Measurements from ENCODE around the gene NEURL1B. TPM values are rescaled to one million over a fixed set of nuclear protein-coding genes. Genes with fewer than 3 reads are reported as not detected.
"Not testable (repeated sequence)": the region's sequence is repeated elsewhere in the genome, so short reads cannot be mapped to it uniquely, and the experiment has no call there.

The NEURL1B gene
- total RNA-seq, 1 experiment from 2014 or later = 18.8 TPM

DNA sequence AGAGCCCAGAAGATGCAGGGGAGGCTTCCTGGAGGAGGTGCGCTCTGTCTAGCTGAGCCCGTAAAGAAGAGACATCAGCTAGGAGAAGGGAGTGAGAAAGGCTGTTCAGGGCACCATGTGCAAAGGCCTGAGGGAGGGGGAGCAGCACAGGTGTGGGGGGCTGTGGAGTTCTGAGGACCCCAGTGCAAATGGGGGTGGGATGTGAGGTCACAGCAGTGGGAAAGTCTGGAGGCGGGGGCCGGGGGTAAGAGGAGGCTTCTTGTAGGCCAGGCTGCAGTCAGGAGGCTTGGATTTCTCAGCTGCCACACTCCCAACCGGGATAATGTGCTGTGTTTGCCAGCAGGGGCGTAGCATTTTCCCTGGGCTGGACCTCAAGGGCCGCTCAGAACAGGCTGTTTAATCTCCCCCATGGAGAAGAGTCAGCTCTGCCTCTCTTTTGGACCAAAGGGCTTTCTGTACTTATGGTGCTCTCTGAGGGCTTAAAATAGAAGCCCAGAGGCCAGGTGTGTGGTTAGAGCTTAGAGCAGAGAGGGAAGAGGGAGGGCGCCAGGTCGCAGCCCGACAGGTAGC lies 5.7 kb downstream of the NEURL1B start:
- Histone ChIP-seq H3K27me3 (no peaks in the 10 kb centered on the region), H3K9me3 (replicated peaks) (no peaks in the 10 kb centered on the region), H3K4me1 (peaks cover 13% of the 10 kb centered on the region; the same call in 1 of the 2 replicates), H3K4me3 (no peak overlapping the region), H3K36me3 (peaks cover 16% of the 10 kb centered on the region), H3K27ac (no peak overlapping the region)
- no peak for DNase-seq

DNA sequence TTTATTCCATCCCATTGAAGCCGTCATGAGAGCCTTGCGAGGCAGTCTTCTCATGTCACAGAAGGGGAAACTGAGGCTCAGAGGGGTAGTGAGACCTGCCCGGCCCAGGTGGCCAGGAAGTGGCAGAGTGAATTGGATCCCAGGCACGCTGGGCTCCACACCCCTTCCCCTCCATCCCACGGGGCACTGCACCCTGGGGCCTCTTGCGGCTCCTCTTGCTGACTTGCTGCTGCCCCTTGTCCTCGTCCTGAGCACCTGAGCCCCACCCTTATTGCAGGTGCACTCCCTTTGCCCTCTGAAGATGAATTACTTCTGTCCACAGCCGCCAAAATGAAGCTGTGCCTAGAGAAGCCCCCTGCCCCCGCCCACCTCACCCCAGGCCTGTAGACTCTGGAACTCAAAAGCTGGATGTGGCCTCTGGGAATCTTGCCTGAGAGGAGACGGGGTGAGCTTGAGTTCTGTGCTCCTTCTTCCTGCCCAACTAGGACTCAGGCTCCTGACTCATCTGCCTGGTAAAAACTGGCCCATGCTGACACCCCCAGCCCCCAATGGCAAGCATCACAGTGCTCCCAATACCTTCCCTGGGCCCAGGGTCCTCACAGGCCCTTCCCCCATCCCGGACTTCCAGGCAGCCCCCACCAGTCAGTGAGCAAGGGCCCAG lies 6.4 kb downstream of the NEURL1B start:
- Histone ChIP-seq H3K9me3 (replicated peaks) (no peaks in the 10 kb centered on the region), H3K36me3 (peaks cover 16% of the 10 kb centered on the region), H3K27ac (peak overlapping the region; percentile 22), H3K4me3 (no peak overlapping the region), H3K27me3 (no peaks in the 10 kb centered on the region), H3K4me1 (peaks cover 12% of the 10 kb centered on the region; the same call in 1 of the 2 replicates)
- DNase-seq = no peak

DNA sequence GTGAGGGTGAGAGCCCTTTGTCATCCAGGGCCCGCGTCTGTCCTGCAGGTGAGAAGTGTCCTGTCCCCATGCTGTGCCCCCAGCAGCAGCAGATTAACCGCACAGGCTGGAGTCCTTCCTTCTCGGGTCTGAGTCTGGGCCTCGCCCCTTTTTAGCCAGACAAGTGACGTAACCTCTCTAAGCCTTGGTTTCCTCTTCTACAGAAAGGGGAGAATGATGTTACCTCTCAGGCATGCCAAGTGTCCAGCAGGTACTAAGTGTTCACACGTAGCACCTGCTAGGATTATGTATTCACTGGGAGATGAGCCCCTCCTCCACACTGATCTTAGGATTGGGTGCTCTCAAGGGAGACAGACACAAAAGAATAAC lies 6.9 kb downstream of the NEURL1B start:
- no peak overlapping the region for H3K4me3 ChIP-seq
- no peaks in the 10 kb centered on the region for H3K27me3 ChIP-seq
- peaks cover 8% of the 10 kb centered on the region; the same call in 1 of the 2 replicates for H3K4me1 ChIP-seq
- no peaks in the 10 kb centered on the region for H3K9me3 ChIP-seq (replicated peaks)
- no peak for DNase-seq
- H3K27ac ChIP-seq = peak overlapping the region; percentile 22
- peaks cover 16% of the 10 kb centered on the region for H3K36me3 ChIP-seq

DNA sequence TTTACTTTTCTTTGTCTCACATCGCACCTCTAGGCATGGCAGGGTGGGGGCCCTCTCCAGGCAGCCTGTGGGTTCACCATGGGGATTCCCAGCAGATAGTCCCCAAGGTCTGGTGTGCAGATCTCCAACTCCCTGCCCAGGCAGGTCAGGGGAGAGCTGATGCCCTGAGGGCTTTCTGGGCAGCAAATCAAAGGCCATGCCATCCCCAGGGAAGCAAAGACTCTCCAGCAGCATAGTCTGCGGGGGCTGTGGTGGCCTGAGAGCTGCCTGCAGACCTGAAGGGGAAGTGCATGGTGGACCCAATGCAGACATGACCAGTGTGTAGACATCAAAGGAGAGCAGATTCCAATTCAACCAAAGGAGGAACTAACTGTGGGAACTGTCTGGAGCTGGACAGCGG lies 7.7 kb downstream of the NEURL1B start:
- H3K9me3 ChIP-seq (replicated peaks) = no peaks in the 10 kb centered on the region
- 0 out of 2 replicates have a peak, but pooled peaks cover 8% of the 10 kb centered on the region for H3K4me1 ChIP-seq
- no peak overlapping the region for H3K4me3 ChIP-seq
- DNase-seq = no peak
- H3K27ac ChIP-seq = no peak overlapping the region
- no peaks in the 10 kb centered on the region for H3K27me3 ChIP-seq
- peaks cover 16% of the 10 kb centered on the region for H3K36me3 ChIP-seq

DNA sequence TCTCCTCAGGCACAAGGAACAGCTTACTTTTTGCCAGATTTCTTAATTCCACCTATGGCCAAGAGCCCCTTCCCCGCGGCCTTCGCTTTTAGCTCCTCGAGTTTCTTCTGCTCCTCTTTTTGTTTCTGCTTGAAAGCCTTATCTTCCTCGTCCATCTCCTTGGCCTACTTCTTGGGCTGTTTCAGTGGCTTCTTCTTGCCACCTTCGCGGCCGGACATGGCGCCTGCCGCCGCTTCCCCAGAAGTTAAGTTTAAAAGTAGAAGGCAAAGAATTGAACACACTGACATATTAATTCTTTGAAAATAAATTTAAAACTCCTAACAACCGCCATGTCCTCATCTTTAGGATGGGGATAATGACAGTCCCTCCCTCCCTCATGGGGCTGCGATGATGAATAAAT lies 15.4 kb downstream of the NEURL1B start:
- not testable (repeated sequence) for H3K4me3 ChIP-seq; H3K9me3 ChIP-seq (replicated peaks); H3K36me3 ChIP-seq; H3K27me3 ChIP-seq; H3K27ac ChIP-seq; DNase-seq
- peaks cover 25% of the 10 kb centered on the region for H3K4me1 ChIP-seq

DNA sequence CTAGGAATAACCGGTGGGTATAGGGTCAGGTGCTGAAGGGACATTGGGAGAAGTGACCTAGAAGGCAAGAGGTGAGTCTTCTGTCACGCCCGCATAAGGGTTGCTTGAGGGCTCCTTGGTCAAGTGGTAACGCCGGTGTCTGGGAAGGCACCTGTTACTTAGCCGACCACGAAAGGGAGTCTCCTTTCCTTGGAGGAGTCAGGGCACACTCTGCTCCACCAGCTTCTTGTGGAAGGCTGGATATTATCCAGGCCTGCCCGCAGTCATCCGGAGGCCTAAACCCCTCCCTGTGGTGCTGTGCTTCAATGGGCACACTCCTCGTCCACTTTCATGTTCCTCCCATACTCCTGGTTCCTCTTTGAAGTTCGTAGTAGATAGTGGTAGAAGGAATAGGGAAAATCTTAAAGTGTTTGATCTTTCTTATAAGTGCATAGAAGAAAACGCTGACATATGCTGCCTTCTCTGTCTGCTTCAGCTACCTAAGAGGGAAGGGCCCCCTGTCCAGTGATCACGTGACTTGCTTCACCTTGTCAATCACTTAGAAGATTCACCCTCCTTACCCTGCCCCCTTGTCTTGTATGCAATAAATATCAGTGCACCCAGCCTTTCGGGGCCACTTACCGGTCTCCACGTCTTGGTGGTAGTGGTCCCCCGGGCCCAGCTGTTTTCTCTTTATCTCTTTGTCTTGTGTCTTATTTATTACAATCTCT lies 16.6 kb downstream of the NEURL1B start:
- not testable (repeated sequence) for H3K27me3 ChIP-seq; H3K27ac ChIP-seq; H3K36me3 ChIP-seq; H3K9me3 ChIP-seq (replicated peaks); H3K4me3 ChIP-seq; DNase-seq
- H3K4me1 ChIP-seq = peaks cover 25% of the 10 kb centered on the region

DNA sequence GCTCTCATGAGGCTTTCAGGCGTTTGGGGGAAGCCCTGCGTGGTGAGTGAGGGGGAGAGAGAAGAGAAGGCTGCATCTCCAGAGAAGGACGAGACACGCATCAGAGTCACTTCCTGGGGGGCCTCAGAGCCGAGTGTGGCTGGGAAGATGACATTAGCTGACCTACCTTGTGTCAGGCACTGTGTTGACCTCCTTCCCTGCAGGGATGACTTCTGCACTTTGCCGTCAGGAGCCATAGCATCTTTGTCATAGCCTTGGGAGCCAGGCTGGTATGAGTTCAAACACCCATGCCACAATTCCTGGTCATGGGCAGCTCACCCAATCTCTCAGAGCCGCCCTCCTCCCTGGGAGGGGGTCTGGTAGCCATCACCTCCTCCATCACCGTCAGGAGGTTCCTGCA lies 17.3 kb downstream of the NEURL1B start:
- H3K9me3 ChIP-seq (replicated peaks) = no peaks in the 10 kb centered on the region
- no peak overlapping the region for H3K4me3 ChIP-seq
- H3K27ac ChIP-seq = no peak overlapping the region
- H3K36me3 ChIP-seq = peaks cover 7% of the 10 kb centered on the region
- peaks cover 25% of the 10 kb centered on the region for H3K4me1 ChIP-seq
- DNase-seq = no peak
- no peaks in the 10 kb centered on the region for H3K27me3 ChIP-seq

DNA sequence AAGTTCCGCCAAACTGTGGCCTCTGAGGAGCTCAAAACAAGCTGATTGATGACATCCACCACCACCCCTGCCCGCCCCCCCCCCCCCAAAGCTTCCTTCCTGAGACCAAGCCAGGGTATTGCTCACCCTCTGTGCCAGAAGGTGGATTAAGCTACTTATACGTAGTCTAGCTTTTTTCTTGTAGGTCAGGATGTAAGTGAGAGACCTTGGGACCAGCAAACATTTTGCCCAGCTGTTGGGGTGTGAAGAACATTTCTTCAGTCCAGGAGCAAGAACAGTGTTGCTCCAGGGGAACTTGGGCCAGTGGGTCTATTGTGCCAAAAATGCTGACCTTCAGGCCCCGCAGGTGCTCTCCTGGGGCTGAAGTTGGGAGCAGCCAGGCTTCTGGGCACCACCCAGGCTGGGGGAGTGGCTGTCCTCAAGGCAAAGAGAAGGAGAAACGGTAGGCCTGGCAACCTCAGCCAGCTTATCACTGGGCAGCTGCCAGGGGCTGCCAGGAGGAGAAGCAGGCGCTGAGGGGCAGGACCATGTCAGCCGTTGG lies 18.0 kb downstream of the NEURL1B start:
- H3K27ac ChIP-seq = peak overlapping the region; percentile 97
- peaks cover 7% of the 10 kb centered on the region for H3K36me3 ChIP-seq
- no peaks in the 10 kb centered on the region for H3K27me3 ChIP-seq
- no peaks in the 10 kb centered on the region for H3K9me3 ChIP-seq (replicated peaks)
- peaks cover 25% of the 10 kb centered on the region for H3K4me1 ChIP-seq
- DNase-seq = no peak
- no peak overlapping the region for H3K4me3 ChIP-seq

DNA sequence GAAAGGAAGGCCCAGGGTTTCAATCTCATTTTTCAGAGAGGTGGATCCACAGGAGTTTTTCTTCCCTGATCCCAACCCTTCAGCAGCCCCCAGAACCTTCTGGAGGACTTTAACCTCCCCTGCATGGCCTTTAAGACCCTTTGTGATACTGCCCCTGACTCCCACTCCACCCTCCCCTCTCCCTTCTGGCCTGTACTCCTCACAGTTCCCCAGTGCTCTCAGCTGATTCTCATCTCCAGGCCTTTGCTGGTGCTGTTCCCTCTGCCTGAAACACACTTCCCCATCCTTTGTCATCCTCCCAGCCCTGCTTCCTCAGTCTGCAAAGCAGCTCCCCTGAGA lies 18.5 kb downstream of the NEURL1B start:
- H3K9me3 ChIP-seq (replicated peaks) = no peaks in the 10 kb centered on the region
- H3K36me3 ChIP-seq = peaks cover 5% of the 10 kb centered on the region
- no peak for DNase-seq
- H3K27me3 ChIP-seq = no peaks in the 10 kb centered on the region
- H3K27ac ChIP-seq = peak overlapping the region; percentile 97
- no peak overlapping the region for H3K4me3 ChIP-seq
- peaks cover 25% of the 10 kb centered on the region for H3K4me1 ChIP-seq

DNA sequence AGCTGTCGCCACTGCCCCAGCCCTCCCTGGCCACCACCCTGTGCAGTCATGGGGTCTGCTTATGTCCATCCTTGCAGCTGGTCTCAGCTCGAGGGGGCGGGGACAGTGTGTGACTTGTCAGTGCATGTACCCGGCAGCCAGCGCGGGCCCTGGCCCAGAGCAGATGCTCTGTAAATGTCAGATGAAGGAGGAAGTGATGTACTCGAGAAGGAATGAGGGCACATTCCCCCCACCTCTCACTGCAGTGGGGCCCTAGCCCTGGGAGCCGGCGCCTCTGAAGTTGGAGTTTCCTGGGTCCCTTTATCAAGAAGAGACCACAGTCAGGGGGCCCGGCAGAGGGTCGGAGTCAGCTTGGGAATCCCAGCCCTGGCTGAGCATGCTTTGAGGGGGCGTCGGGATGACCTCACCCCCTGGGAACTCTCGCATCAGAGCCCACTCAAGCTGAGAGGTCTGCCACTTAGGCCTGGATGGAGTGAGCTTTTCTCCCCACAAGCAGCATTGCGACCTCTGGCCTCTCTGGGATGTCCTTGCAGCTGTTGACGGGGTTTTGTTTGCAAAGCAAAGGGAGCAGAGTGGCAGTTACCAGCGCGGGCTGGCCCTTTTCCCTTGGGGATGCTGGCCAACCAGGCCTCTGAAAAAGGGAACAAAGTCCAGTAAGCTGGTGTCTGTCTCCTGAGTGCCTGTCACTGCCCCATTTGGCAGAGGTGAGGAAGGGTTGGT lies 19.0 kb downstream of the NEURL1B start:
- H3K36me3 ChIP-seq = peaks cover 5% of the 10 kb centered on the region
- peak overlapping the region; percentile 97 for H3K27ac ChIP-seq
- peak overlapping the region; percentile 33 for H3K4me3 ChIP-seq
- peak; percentile 97 to 99 for DNase-seq
- peaks cover 25% of the 10 kb centered on the region for H3K4me1 ChIP-seq
- H3K27me3 ChIP-seq = no peaks in the 10 kb centered on the region
- no peaks in the 10 kb centered on the region for H3K9me3 ChIP-seq (replicated peaks)

DNA sequence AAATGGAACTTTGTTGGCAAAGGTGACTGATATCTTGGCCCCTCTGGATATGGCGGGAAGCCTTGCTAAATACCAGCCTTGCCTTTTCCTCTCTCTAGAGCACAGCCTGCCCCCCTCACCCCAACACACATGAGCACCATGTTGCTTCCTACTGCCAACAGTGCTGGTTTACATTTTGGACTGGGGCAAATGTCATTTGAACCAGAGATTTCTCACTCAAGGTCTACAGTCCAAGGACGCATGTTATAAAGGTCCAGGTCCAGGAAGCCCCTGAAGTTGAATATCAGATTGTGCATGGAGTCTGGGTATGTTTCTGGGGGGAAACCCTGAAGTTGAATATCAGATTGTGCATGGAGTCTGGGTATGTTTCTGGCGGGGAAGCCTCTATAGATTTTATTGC lies 19.9 kb downstream of the NEURL1B start:
- Histone ChIP-seq H3K4me3 (no peak overlapping the region), H3K27me3 (no peaks in the 10 kb centered on the region), H3K27ac (peak overlapping the region; percentile 97), H3K9me3 (replicated peaks) (no peaks in the 10 kb centered on the region), H3K36me3 (peaks cover 1% of the 10 kb centered on the region), H3K4me1 (peaks cover 25% of the 10 kb centered on the region)
- DNase-seq = no peak

DNA sequence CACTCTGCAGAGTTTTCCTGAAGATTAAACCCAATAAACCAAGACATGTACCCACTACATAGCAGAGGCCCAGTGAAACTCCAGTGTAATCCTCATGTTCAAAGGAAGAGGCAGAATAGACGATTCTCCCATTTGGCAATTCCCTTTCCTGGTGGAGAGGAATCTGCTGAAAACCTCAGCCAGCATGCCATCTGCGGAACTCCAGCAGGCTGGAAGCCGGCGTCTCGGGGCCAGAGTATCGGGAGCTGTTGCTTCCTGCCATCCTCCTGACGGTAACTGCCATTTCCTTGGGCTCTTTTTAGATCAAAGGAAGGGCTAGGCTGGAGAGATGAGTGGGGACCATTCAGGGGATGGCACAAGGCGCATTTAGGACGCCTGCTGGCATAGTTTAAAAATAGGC lies 20.5 kb downstream of the NEURL1B start:
- Histone ChIP-seq H3K36me3 (no peaks in the 10 kb centered on the region; the same call in none of the 2 replicates), H3K9me3 (replicated peaks) (no peaks in the 10 kb centered on the region), H3K4me3 (no peak overlapping the region), H3K27ac (peak overlapping the region; percentile 97; the same call in 1 of the 2 replicates), H3K4me1 (peaks cover 25% of the 10 kb centered on the region), H3K27me3 (no peaks in the 10 kb centered on the region)
- no peak for DNase-seq

DNA sequence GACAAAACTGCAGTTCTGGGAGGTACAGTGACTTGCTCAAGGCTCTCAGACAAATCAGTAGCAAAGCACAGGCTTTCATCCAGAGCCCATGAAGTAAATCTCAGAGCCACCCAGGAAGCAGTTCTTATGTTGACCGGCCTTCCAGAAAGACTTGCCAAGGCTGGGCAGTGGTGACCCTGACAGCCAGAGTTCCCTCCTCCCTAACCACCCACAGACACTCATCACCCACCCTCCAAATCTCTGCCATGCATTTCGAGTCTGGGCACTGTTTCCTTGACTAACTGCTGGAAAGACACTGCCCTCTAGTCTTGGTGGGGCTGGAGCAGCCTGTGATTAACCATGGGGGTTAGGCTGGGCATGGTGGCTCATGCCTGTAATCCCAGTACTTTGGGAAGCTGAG lies 21.5 kb downstream of the NEURL1B start:
- Histone ChIP-seq H3K4me1 (peaks cover 25% of the 10 kb centered on the region), H3K4me3 (no peak overlapping the region), H3K36me3 (no peaks in the 10 kb centered on the region; the same call in 1 of the 2 replicates), H3K27me3 (no peaks in the 10 kb centered on the region), H3K9me3 (replicated peaks) (no peaks in the 10 kb centered on the region), H3K27ac (no peak overlapping the region)
- no peak for DNase-seq

DNA sequence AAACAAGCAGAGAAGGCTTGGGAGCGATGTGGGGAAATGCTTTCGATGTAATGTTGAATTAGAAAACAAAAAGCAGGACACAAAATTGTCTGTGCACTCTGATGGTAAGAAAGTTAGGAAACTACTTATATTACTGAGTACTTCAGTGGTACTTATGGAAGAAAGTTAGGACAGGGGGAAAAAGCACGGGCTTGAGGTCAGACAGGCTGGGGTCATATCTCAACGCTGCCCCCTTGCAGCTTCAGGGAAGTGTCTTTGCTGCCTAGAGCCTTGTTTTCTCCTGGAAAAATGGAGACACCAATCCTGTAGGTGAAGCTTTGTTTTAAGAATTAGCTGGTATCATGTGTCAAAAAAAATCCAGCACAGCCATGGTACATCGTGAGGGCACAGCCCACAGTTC lies 23.0 kb downstream of the NEURL1B start:
- Histone ChIP-seq H3K9me3 (replicated peaks) (no peaks in the 10 kb centered on the region), H3K27me3 (no peaks in the 10 kb centered on the region), H3K27ac (no peak overlapping the region), H3K36me3 (no peaks in the 10 kb centered on the region; the same call in 1 of the 2 replicates), H3K4me3 (no peak overlapping the region), H3K4me1 (peaks cover 26% of the 10 kb centered on the region)
- DNase-seq = peak in 1 of 2 experiments; percentile 35

Data from SJCRH30 (cell line).